Dermis microvascular lymphatic vessel endothelial cell (primary cell): ENCODE measurements around the gene POLR3G. TPM values are rescaled to one million over a fixed set of nuclear protein-coding genes. Genes with fewer than 3 reads are reported as not detected.

ENCODE experiments used
- DNase-seq, 2 donors: peaks; one replicate each; pipeline versions ENCODE4 v3.0.0 to v3.0.0-alpha.2; 2010; ENCODE audit warnings: low read depth in 2 of 2
- total RNA-seq: library from RNA; depleted of rRNA; stranded (reverse); fragments of >200 nt; gene quantifications from 2 replicates; pipeline ENCODE4 v1.2.1, GENCODE V29; 2014

The POLR3G gene
- total RNA-seq, 1 donor from 2014 or later = 5.9 TPM

- DNase-seq = no peak
These were observed 76.3 kb downstream of the POLR3G start for GRCh38 chr5:90550963-90551362.

- no peak for DNase-seq
These were observed 76.7 kb downstream of the POLR3G start for GRCh38 chr5:90551376-90551775.

- no peak for DNase-seq
These were observed 79.0 kb downstream of the POLR3G start for GRCh38 chr5:90553711-90554110.

- no peak for DNase-seq
These were observed 79.8 kb downstream of the POLR3G start for GRCh38 chr5:90554358-90555006.

GRCh38 chr5:90555666-90556065 is 81.0 kb downstream of the POLR3G start:
- no peak for DNase-seq

- no peak for DNase-seq
These were observed 82.7 kb downstream of the POLR3G start for GRCh38 chr5:90557391-90557790.

- no peak for DNase-seq
These were observed 83.2 kb downstream of the POLR3G start for GRCh38 chr5:90557871-90558270.

- DNase-seq = peak in 1 of 2 donors; percentile 41
These were observed 83.9 kb downstream of the POLR3G start, which contains the start of gene ADGRV1 for GRCh38 chr5:90558344-90559192. Gene ADGRV1 (plus strand): TSS chr5:90558797. CDS start chr5:90558896, 99 bp downstream.

- DNase-seq = no peak
These were observed 86.1 kb downstream of the POLR3G start for GRCh38 chr5:90560771-90561170.

- DNase-seq = no peak
These were observed 87.1 kb downstream of the POLR3G start for GRCh38 chr5:90561766-90562165.

GRCh38 chr5:90562341-90562740 is 87.7 kb downstream of the POLR3G start:
- DNase-seq = no peak

- no peak for DNase-seq
These were observed 88.4 kb downstream of the POLR3G start for GRCh38 chr5:90563108-90563507.

Other genes starting within 250 kb of the POLR3G start
- gene CETN3, start 65.1 kb upstream of the POLR3G start, total RNA-seq = 2.9 and 4.1 TPM in 2 replicates
- 4.2 and 5.1 TPM in 2 replicates for gene MBLAC2, start 93 bp upstream of the POLR3G start, total RNA-seq
- gene LYSMD3, start 54.7 kb downstream of the POLR3G start, total RNA-seq = 11.3 and 14.7 TPM in 2 replicates
- 0.13 and 0.25 TPM in 2 replicates for gene ADGRV1, start 83.9 kb downstream of the POLR3G start, total RNA-seq